GM23338 (cell line): Measurements from ENCODE around the gene HTR4. TPM values are rescaled to one million over a fixed set of nuclear protein-coding genes. Genes with fewer than 3 reads are reported as not detected.

Experiments
- ATAC-seq: fragments of 200-7000 bp; cut with Tn5 transposase; 3 replicates; pipeline ENCODE4 v1.9.1; 2020
- DNase-seq: peaks from one replicate; pipeline ENCODE4 v3.0.0-alpha.2; 2015; ENCODE audit warnings: low spot score
- H2AFZ ChIP-seq: fragments of 200-600 bp; sonication (generic); 2 replicates; pipeline ENCODE4 v1.8.0; 2016; ENCODE audit warnings: antibody characterized with exemption, mild to moderate bottlenecking, moderate library complexity
- H3F3A ChIP-seq: fragments of 200-600 bp; sonication (generic); replicated peaks from 2 replicates; pipeline ENCODE4 v1.8.0; 2017; ENCODE audit warnings: antibody characterized with exemption, mixed run types, low read depth
- H3K27ac ChIP-seq: fragments of 200-600 bp; sonication (generic); 2 replicates; pipeline ENCODE4 v1.6.1; 2016; ENCODE audit warnings: low read depth
- H3K27me3 ChIP-seq: fragments of 200-600 bp; sonication (generic); 2 replicates; pipeline ENCODE4 v1.8.0; 2016; ENCODE audit warnings: mild to moderate bottlenecking, mixed run types, moderate library complexity; ENCODE audit not compliant: insufficient read depth
- H3K36me3 ChIP-seq: fragments of 200-600 bp; sonication (generic); 2 replicates; pipeline ENCODE4 v1.8.0; 2016; ENCODE audit warnings: mild to moderate bottlenecking; ENCODE audit not compliant: insufficient read depth
- H3K4me1 ChIP-seq: fragments of 200-600 bp; sonication (generic); 2 replicates; pipeline ENCODE4 v1.8.0; 2016; ENCODE audit warnings: mild to moderate bottlenecking, moderate library complexity; ENCODE audit not compliant: insufficient read depth
- H3K4me2 ChIP-seq: fragments of 200-600 bp; sonication (generic); 2 replicates; pipeline ENCODE4 v1.7.1; 2017; ENCODE audit warnings: mixed run types
- H3K4me3 ChIP-seq: fragments of 200-600 bp; sonication (generic); 2 replicates; pipeline ENCODE4 v1.6.1; 2016; ENCODE audit warnings: mixed run types
- H3K79me2 ChIP-seq: fragments of 200-600 bp; sonication (generic); replicated peaks from 2 replicates; pipeline ENCODE4 v1.8.0; 2017; ENCODE audit warnings: mild to moderate bottlenecking; ENCODE audit not compliant: insufficient read depth
- H3K9me2 ChIP-seq: fragments of 200-600 bp; sonication (generic); 2 replicates; pipeline ENCODE4 v1.8.0; 2017; ENCODE audit not compliant: insufficient read depth
- H4K20me1 ChIP-seq: fragments of 200-600 bp; sonication (generic); replicated peaks from 2 replicates; pipeline ENCODE4 v1.8.0; 2017; ENCODE audit warnings: mild to moderate bottlenecking; ENCODE audit not compliant: insufficient read depth
- H3K27ac Mint-ChIP-seq: 2 replicates; pipeline ENCODE4 v1.8.0; 2020; ENCODE audit warnings: inconsistent platforms, mild to moderate bottlenecking, moderate library complexity, mixed read lengths
- H3K27me3 Mint-ChIP-seq: 3 replicates; pipeline ENCODE4 v1.8.0; 2022; ENCODE audit warnings: low read depth, mild to moderate bottlenecking, moderate library complexity, mixed read lengths, inconsistent platforms; ENCODE audit not compliant: insufficient read depth, poor library complexity
- H3K36me3 Mint-ChIP-seq: 3 replicates; pipeline ENCODE4 v1.8.0; 2021; ENCODE audit warnings: low read depth, mild to moderate bottlenecking, inconsistent platforms, moderate library complexity, mixed read lengths
- H3K4me1 Mint-ChIP-seq: 3 replicates; pipeline ENCODE4 v1.8.0; 2020; ENCODE audit warnings: mild to moderate bottlenecking, inconsistent platforms, mixed read lengths
- H3K4me3 Mint-ChIP-seq: 3 replicates; pipeline ENCODE4 v1.8.0; 2021; ENCODE audit warnings: moderate library complexity, mild to moderate bottlenecking, inconsistent platforms, mixed read lengths
- H3K9me3 Mint-ChIP-seq: 3 replicates; pipeline ENCODE4 v1.8.0; 2020; ENCODE audit warnings: moderate library complexity, mild to moderate bottlenecking, inconsistent platforms, mixed read lengths
- CREB1 ChIP-seq: fragments of 250-450 bp; sonication (Bioruptor Pico); IDR thresholded peaks from 2 replicates; pipeline ENCODE4 v1.5.0; 2020; ENCODE audit warnings: low read depth, mild to moderate bottlenecking, moderate library complexity
- CTCF ChIP-seq, 2 experiments: fragments of 200-600 bp in 1 of 2; sonication (generic) in 1 of 2; conservative IDR thresholded peaks; 2 replicates each; pipeline versions ENCODE4 v1.5.1 to v1.6.1; 2016 to 2017; ENCODE audit warnings: antibody characterized with exemption in 2 of 2, low read depth in 2 of 2, mild to moderate bottlenecking in 2 of 2, moderate library complexity in 1 of 2
- ETS1 ChIP-seq: IDR thresholded peaks from 2 replicates; pipeline ENCODE4 v1.6.1; 2016; ENCODE audit warnings: antibody characterized with exemption
- EZH2 ChIP-seq: fragments of 200-600 bp; sonication (generic); IDR thresholded peaks from one replicate; pipeline ENCODE4 v1.8.0; 2017; ENCODE audit warnings: antibody characterized with exemption, mild to moderate bottlenecking, low read depth; ENCODE audit not compliant: unreplicated experiment
- EZH2phosphoT487 ChIP-seq: fragments of 200-600 bp; sonication (generic); IDR thresholded peaks from one replicate; pipeline ENCODE4 v1.8.1; 2018; ENCODE audit warnings: antibody characterized with exemption; ENCODE audit not compliant: unreplicated experiment
- JUNB ChIP-seq: IDR thresholded peaks from one replicate; pipeline ENCODE4 v1.6.1; 2016; ENCODE audit warnings: antibody characterized with exemption; ENCODE audit not compliant: unreplicated experiment
- POLR2AphosphoS5 ChIP-seq: IDR thresholded peaks from 2 replicates; pipeline ENCODE4 v1.6.1; 2016; ENCODE audit warnings: antibody characterized with exemption, low read depth
- REST ChIP-seq: IDR thresholded peaks from one replicate; pipeline ENCODE4 v1.6.1; 2018; ENCODE audit warnings: antibody characterized with exemption; ENCODE audit not compliant: unreplicated experiment
- STAT1 ChIP-seq: IDR thresholded peaks from one replicate; pipeline ENCODE4 v1.6.1; 2016; ENCODE audit warnings: antibody characterized with exemption; ENCODE audit not compliant: unreplicated experiment
- ZNF114 ChIP-seq: fragments of 250-450 bp; sonication (Bioruptor Pico); IDR thresholded peaks from 2 replicates; pipeline ENCODE4 v1.5.0; 2020; ENCODE audit warnings: mild to moderate bottlenecking, moderate library complexity
- ZNF331 ChIP-seq: fragments of 250-450 bp; sonication (Bioruptor Pico); IDR thresholded peaks from 2 replicates; pipeline ENCODE4 v1.5.0; 2020; ENCODE audit warnings: low read depth, mild to moderate bottlenecking, moderate library complexity
- polyA plus RNA-seq: library from polyadenylated mRNA; unstranded; fragments of >200 nt; fragmentation: Nextera tagmentation; extraction: Ambion mirVana; gene quantifications from 2 replicates; pipeline ENCODE4 v1.2.1, GENCODE V29; 2016
- total RNA-seq: library from RNA; depleted of rRNA; stranded (reverse); fragments of >200 nt; shearing (Covaris generic); gene quantifications from 2 replicates; pipeline ENCODE4 v1.2.3, GENCODE V29; 2014
- TF ChIP-seq, protein P1 (sequence below): fragments of 250-450 bp; sonication (Bioruptor Pico); IDR thresholded peaks from 2 replicates; pipeline ENCODE4 v1.5.0; 2020; ENCODE audit warnings: mild to moderate bottlenecking, moderate library complexity

HTR4 gene
- total and polyA plus RNA-seq, 2 experiments from 2014 or later, result 0.10 TPM; not detected in 1

DNA sequence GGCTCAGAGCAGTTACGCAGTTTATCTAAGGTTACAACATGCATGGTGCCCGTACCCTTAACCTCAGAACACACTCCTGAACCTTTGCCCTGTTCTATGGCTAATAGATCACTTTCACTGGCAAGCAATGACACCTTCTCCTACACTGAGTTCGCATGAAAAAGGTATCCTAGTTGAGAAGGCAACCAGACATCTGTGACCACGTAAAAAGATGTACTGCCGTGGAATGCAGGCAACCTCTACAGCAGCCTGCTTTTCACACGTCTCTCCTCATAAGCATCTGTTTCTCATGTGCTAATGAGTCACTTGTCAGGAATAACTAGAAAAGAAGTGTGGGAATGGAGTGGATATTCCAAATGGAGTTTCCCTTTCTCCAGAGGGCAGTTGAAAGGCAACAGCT, 199.1 kb downstream of the HTR4 start (continued):
- TF ChIP-seq, protein P1, sequence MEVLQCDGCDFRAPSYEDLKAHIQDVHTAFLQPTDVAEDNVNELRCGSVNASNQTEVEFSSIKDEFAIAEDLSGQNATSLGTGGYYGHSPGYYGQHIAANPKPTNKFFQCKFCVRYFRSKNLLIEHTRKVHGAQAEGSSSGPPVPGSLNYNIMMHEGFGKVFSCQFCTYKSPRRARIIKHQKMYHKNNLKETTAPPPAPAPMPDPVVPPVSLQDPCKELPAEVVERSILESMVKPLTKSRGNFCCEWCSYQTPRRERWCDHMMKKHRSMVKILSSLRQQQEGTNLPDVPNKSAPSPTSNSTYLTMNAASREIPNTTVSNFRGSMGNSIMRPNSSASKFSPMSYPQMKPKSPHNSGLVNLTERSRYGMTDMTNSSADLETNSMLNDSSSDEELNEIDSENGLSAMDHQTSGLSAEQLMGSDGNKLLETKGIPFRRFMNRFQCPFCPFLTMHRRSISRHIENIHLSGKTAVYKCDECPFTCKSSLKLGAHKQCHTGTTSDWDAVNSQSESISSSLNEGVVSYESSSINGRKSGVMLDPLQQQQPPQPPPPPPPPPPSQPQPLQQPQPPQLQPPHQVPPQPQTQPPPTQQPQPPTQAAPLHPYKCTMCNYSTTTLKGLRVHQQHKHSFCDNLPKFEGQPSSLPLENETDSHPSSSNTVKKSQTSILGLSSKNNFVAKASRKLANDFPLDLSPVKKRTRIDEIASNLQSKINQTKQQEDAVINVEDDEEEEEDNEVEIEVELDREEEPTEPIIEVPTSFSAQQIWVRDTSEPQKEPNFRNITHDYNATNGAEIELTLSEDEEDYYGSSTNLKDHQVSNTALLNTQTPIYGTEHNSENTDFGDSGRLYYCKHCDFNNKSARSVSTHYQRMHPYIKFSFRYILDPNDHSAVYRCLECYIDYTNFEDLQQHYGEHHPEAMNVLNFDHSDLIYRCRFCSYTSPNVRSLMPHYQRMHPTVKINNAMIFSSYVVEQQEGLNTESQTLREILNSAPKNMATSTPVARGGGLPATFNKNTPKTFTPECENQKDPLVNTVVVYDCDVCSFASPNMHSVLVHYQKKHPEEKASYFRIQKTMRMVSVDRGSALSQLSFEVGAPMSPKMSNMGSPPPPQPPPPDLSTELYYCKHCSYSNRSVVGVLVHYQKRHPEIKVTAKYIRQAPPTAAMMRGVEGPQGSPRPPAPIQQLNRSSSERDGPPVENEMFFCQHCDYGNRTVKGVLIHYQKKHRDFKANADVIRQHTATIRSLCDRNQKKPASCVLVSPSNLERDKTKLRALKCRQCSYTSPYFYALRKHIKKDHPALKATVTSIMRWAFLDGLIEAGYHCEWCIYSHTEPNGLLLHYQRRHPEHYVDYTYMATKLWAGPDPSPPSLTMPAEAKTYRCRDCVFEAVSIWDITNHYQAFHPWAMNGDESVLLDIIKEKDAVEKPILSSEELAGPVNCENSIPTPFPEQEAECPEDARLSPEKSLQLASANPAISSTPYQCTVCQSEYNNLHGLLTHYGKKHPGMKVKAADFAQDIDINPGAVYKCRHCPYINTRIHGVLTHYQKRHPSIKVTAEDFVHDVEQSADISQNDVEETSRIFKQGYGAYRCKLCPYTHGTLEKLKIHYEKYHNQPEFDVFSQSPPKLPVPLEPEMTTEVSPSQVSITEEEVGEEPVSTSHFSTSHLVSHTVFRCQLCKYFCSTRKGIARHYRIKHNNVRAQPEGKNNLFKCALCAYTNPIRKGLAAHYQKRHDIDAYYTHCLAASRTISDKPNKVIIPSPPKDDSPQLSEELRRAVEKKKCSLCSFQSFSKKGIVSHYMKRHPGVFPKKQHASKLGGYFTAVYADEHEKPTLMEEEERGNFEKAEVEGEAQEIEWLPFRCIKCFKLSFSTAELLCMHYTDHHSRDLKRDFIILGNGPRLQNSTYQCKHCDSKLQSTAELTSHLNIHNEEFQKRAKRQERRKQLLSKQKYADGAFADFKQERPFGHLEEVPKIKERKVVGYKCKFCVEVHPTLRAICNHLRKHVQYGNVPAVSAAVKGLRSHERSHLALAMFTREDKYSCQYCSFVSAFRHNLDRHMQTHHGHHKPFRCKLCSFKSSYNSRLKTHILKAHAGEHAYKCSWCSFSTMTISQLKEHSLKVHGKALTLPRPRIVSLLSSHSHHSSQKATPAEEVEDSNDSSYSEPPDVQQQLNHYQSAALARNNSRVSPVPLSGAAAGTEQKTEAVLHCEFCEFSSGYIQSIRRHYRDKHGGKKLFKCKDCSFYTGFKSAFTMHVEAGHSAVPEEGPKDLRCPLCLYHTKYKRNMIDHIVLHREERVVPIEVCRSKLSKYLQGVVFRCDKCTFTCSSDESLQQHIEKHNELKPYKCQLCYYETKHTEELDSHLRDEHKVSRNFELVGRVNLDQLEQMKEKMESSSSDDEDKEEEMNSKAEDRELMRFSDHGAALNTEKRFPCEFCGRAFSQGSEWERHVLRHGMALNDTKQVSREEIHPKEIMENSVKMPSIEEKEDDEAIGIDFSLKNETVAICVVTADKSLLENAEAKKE (CRISPR knock-in tag), result no peak
- TF ChIP-seq CTCF (conservative IDR thresholded peaks at IDR 0.05; ENCODE audit: low read depth in 2 of 2) (no peak), STAT1 (no peak), ZNF114 (CRISPR knock-in tag) (no peak), EZH2 (no peak), CREB1 (CRISPR knock-in tag) (no peak), ZNF331 (CRISPR knock-in tag) (no peak)

DNA sequence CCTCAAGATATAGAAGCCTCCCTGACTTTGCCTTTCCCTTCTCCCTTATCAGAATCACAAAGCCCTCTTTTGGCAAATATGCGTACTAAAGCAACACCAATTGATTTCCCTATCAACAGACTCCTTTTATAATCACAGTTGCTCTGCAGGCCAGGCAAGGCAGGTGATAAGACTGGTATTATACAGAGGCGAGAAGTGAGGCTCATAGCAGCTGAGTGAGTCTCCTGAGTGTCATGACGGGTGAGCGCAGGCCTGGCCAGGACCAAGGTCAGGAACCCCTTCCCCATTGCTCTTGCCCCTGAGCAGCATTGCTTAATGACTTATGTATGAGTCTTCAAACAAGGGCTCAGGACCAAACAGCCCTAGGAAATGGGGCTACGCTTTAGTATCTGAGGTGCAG, 199.8 kb downstream of the HTR4 start:
- peaks cover 27% of the 10 kb centered on the region for H3K4me1 Mint-ChIP-seq
- H3K27ac ChIP-seq, result 0 out of 2 replicates have a peak overlapping the region, but pooled peaks have one; percentile 10
- H3K27me3 Mint-ChIP-seq, result no peaks in the 10 kb centered on the region
- H3K36me3 ChIP-seq, result no peaks in the 10 kb centered on the region
- no peaks in the 10 kb centered on the region for H3F3A ChIP-seq
- H3K27ac Mint-ChIP-seq, result no peak overlapping the region
- H3K4me1 ChIP-seq, result peaks cover 34% of the 10 kb centered on the region
- H3K36me3 Mint-ChIP-seq, result no peaks in the 10 kb centered on the region
- H3K27me3 ChIP-seq, result no peaks in the 10 kb centered on the region
- H3K4me3 ChIP-seq, result 0 out of 2 replicates have a peak overlapping the region, but pooled peaks have one; percentile 18
- peak overlapping the region; percentile 25 for H3K4me2 ChIP-seq
- H3K4me3 Mint-ChIP-seq, result no peak overlapping the region; the same call in 2 of the 3 replicates
- ATAC-seq (peak; percentile 85), DNase-seq (peak; percentile 25)
- no peaks in the 10 kb centered on the region for H3K9me3 Mint-ChIP-seq
- peaks cover 5% of the 10 kb centered on the region; the same call in 1 of the 2 replicates for H3K9me2 ChIP-seq
- peak overlapping the region; percentile 19; the same call in 1 of the 2 replicates for H2AFZ ChIP-seq
- no peaks in the 10 kb centered on the region for H4K20me1 ChIP-seq
- H3K79me2 ChIP-seq, result no peaks in the 10 kb centered on the region
- TF ChIP-seq POLR2AphosphoS5 (no peak), EZH2phosphoT487 (no peak), STAT1 (no peak), JUNB (no peak), ZNF331 (CRISPR knock-in tag) (no peak), CREB1 (CRISPR knock-in tag) (no peak), REST (no peak), ZNF114 (CRISPR knock-in tag) (no peak), ETS1 (no peak), EZH2 (no peak)
